Measurements from ENCODE around the gene PALM3. TPM values are rescaled to one million over a fixed set of nuclear protein-coding genes. Genes with fewer than 3 reads are reported as not detected.

Gene PALM3
- total and polyA plus RNA-seq, 10 of the 15 experiments (the other 5 are each of a cell fraction or from before 2014, with no cell fraction given) = 0.07 TPM; not detected in 9

- peak; percentile 72; the same call in 1 of the 2 replicates for TF ChIP-seq NR2F1 (conservative IDR thresholded peaks at IDR 0.05)
- TF ChIP-seq ESRRA (IDR thresholded peaks at IDR 0.05; ENCODE audit: low read length) = 0 out of 2 replicates have a peak, but pooled peaks have one; percentile 3
- TF ChIP-seq, protein P1, sequence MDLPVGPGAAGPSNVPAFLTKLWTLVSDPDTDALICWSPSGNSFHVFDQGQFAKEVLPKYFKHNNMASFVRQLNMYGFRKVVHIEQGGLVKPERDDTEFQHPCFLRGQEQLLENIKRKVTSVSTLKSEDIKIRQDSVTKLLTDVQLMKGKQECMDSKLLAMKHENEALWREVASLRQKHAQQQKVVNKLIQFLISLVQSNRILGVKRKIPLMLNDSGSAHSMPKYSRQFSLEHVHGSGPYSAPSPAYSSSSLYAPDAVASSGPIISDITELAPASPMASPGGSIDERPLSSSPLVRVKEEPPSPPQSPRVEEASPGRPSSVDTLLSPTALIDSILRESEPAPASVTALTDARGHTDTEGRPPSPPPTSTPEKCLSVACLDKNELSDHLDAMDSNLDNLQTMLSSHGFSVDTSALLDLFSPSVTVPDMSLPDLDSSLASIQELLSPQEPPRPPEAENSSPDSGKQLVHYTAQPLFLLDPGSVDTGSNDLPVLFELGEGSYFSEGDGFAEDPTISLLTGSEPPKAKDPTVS (IDR thresholded peaks at IDR 0.05; ENCODE audit: low read depth, low read length) = no peak
- TF ChIP-seq, protein P2, sequence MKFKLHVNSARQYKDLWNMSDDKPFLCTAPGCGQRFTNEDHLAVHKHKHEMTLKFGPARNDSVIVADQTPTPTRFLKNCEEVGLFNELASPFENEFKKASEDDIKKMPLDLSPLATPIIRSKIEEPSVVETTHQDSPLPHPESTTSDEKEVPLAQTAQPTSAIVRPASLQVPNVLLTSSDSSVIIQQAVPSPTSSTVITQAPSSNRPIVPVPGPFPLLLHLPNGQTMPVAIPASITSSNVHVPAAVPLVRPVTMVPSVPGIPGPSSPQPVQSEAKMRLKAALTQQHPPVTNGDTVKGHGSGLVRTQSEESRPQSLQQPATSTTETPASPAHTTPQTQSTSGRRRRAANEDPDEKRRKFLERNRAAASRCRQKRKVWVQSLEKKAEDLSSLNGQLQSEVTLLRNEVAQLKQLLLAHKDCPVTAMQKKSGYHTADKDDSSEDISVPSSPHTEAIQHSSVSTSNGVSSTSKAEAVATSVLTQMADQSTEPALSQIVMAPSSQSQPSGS (IDR thresholded peaks at IDR 0.05; ENCODE audit: low read length) = no peak
- TF ChIP-seq RCOR1 (conservative IDR thresholded peaks at IDR 0.05; ENCODE audit: low read depth, low read length) = no peak
- TF ChIP-seq NBN (IDR thresholded peaks at IDR 0.05) = peak; percentile 80; the same call in 1 of the 2 replicates
- TF ChIP-seq SMAD1 (IDR thresholded peaks at IDR 0.05; ENCODE audit: low read depth, partially characterized antibody) = no peak
- no peak for TF ChIP-seq ZSCAN29 (IDR thresholded peaks at IDR 0.05)
- no peak for TF ChIP-seq SREBF1 (IDR thresholded peaks at IDR 0.05; ENCODE audit: low read length)
- no peak for TF ChIP-seq STAT1 (conservative IDR thresholded peaks at IDR 0.05)
- TF ChIP-seq CBFB (IDR thresholded peaks at IDR 0.05; ENCODE audit: low read depth) = no peak; the same call in 1 of the 2 replicates
- TF ChIP-seq GABPA (IDR thresholded peaks at IDR 0.05; ENCODE audit: low read depth) = no peak
- TF ChIP-seq IRF3 (IDR thresholded peaks at IDR 0.05) = no peak
- TF ChIP-seq, protein P3, sequence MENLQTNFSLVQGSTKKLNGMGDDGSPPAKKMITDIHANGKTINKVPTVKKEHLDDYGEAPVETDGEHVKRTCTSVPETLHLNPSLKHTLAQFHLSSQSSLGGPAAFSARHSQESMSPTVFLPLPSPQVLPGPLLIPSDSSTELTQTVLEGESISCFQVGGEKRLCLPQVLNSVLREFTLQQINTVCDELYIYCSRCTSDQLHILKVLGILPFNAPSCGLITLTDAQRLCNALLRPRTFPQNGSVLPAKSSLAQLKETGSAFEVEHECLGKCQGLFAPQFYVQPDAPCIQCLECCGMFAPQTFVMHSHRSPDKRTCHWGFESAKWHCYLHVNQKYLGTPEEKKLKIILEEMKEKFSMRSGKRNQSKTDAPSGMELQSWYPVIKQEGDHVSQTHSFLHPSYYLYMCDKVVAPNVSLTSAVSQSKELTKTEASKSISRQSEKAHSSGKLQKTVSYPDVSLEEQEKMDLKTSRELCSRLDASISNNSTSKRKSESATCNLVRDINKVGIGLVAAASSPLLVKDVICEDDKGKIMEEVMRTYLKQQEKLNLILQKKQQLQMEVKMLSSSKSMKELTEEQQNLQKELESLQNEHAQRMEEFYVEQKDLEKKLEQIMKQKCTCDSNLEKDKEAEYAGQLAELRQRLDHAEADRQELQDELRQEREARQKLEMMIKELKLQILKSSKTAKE (IDR thresholded peaks at IDR 0.05; ENCODE audit: low read depth, poor library complexity, severe bottlenecking) = peak; percentile 34
- TF ChIP-seq BCL11A (IDR thresholded peaks at IDR 0.05; ENCODE audit: low read depth, low read length) = no peak
- no peak for TF ChIP-seq SIX5 (IDR thresholded peaks at IDR 0.05; ENCODE audit: low read depth, low read length, severe bottlenecking)
- no peak for TF ChIP-seq BRCA1 (IDR thresholded peaks at IDR 0.05; ENCODE audit: low read depth, low read length)
- no peak for TF ChIP-seq BCL3 (IDR thresholded peaks at IDR 0.05; ENCODE audit: borderline replicate concordance, insufficient read depth, low read depth, low read length, poor library complexity, severe bottlenecking)
- no peak for TF ChIP-seq MEF2A (IDR thresholded peaks at IDR 0.05; ENCODE audit: insufficient read depth, low read depth, low read length)
- no peak for TF ChIP-seq STAT3 (IDR thresholded peaks at IDR 0.05; ENCODE audit: low read depth, low read length)
Observed at GRCh38 chr19:14081797-14082674, 20.2 kb upstream of the PALM3 start (continued).

Data from GM12878 (cell line).